Right ventricle myocardium inferior (tissue), 1 donor: ENCODE results near the gene VDR. TPM values are rescaled to one million over a fixed set of nuclear protein-coding genes. Genes with fewer than 3 reads are reported as not detected.
A peak's percentile ranks its signal among the peaks of the same experiment; 100 is the strongest.

ENCODE experiments used
- ATAC-seq: fragments of 200-7000 bp; cut with Tn5 transposase; one replicate; pipeline ENCODE4 v1.9.1; 2020; ENCODE audit warnings: mild to moderate bottlenecking, moderate library complexity
- DNase-seq: peaks from one replicate; pipeline ENCODE4 v3.0.0; 2021; ENCODE audit errors: missing footprints
- intact Hi-C: fragments of 100-400 bp; cut with DNase I; formaldehyde crosslinking; loops from one replicate; pipeline ENCODE4 v1.11.0; 2022
- total RNA-seq: library from RNA; stranded (reverse); fragmentation: NEBNext Ultra II Directional; extraction: Animal tissue kit (Norgen Biotek cat#: 25700); gene quantifications from one replicate; pipeline ENCODE4 v1.2.1, GENCODE V29; 2021
- donor health status: DM: no; HTN: yes; CAD: no; lungs with severe emphysema.

VDR gene
- total RNA-seq, 1 donor from 2014 or later = 0.35 TPM

DNA sequence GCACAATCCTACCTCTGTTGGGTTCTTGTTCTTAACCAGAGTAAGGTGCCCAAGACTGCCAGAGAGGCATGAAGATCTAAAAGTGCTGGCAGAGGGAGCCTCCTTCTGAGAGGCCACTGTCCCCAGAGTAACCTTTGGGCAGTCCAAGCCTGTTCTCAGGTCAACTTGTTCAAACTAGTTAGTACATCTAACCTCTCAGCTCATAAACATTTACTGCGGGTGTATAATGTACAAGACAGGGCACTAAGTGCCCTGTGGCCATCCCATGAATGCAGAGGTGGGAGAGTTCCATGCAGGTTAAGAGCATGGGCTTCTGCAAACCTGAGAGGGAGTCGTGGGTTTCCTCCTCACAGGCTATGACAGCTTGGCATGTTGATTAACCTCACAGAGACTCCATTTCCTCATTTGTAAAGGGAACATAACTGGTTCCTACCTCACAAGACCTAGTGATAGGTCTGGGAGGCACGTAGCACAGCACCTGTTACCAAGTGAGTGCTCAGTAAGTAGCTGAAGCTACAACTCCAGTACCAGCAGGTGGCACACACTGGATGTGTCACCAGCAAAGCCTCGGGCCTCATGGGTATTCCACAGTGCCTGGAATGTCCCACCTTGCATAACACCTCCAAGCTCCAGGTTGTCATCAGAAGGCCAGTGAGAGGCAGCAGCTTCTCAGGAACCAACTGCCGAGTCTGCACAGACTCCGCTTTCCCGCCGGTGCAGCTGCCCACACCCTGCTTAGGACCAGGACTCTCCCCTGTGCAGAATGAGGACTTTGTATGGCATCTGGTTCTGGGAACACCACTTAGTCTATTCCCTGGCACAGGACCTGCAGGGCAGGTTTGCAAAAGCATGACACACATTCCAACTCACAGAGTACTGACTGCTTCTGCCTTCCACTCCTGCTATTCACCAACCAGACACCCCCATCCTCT lies 4.4 kb downstream of the VDR start:
- no peak for DNase-seq
- no peak for ATAC-seq

DNA sequence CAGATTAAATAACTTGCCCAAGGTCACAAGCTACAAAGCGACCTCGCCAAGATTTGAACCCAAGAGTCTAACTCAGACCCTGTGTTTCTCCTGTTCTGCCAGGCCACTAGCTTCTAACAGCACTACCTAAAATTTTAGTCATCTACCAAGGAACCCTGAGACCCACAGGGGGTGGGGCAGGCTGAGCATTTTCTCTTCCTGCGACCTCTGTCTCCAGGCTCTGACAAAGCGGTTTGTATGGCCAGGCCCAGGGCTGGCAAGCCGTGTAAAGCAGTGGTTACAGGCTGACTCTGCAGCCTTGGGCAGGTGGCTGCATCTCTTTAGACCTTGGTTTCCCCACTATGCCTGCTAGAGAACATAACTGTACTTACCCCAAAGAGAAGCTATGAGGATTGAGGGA lies 5.3 kb downstream of the VDR start:
- intact Hi-C loops = no loop called here
- DNase-seq (no peak), ATAC-seq (no peak)

More for the DNA sequence above, 4.4 kb downstream of the VDR start:
- intact Hi-C loops = loop anchor here (1.0 kb wide), 1 partner anchor 49 kb away; no protein-coding TSS in a partner anchor

DNA sequence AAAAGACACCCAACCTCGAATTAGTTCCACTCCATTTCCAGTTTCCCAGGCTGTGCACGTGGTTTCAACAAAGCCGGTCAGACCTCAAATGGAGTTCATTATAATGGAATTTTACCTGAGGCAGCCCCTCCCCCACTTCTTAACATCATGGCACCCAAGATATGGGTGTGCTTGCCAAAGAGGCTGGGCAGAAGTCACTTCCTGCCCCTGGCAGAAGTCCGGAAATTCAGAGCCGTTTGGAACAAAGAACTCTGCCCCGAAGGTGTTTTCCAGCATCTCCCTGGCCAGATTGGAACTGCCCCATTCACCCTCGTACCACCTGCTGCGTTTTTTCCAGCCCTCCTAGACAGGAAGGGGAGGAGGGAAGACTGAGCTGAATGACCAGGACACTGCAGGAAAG lies 8.2 kb downstream of the VDR start:
- intact Hi-C loops = no loop called here
- ATAC-seq (no peak), DNase-seq (no peak)

GRCh38 chr12:47896022-47896421 lies 8.8 kb downstream of the VDR start:
- no peak for DNase-seq
- no peak for ATAC-seq
- intact Hi-C loops = no loop called here

GRCh38 chr12:47894652-47895051 lies 10.1 kb downstream of the VDR start:
- DNase-seq (no peak), ATAC-seq (no peak)
- intact Hi-C loops = no loop called here

- no peak for DNase-seq
- ATAC-seq = no peak
- intact Hi-C loops = no loop called here
Observed at GRCh38 chr12:47894068-47894467, 10.7 kb downstream of the VDR start.

DNA sequence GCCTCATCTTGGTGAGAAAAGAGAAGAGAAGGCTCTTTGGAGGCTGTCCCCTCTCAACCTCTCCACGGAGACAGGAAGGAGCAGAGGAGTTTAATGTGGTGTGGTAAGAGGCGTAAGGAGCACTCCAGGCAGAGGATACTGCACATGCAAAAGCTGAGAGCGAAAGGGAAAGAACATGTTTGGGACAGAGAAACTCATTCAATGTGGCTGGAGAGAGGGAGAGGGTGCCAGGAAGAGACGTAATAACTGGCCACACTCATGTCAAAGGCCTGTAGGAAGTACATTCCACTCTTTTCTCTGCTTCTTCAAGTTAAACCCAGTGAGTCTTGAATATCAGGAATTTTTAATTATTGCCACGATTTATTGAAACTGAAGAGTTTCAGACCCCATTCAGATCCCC lies 12.0 kb downstream of the VDR start:
- ATAC-seq (no peak), DNase-seq (no peak)
- intact Hi-C loops = no loop called here

- ATAC-seq (no peak), DNase-seq (no peak)
- intact Hi-C loops = no loop called here
Observed at GRCh38 chr12:47891356-47891755, 13.4 kb downstream of the VDR start.

DNA sequence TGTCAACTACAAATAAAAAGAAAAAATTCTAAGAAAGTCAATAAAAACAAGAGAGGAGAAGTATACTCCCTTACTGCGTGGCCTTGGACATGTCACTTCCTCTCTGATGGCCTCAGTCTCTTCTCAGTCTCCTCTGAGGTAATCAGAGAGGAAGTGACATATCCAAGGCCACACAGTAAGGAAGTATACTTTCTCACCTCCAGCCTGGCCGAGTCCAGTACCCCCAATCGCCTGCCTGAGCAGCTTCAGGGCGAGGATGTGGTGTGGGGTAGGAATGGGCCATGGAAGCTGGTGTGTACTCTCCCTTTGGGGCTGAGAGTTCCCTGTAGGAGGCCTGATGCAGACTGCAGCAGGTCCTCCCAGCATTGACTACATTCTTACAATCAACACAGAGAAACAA lies 15.8 kb downstream of the VDR start:
- ATAC-seq (peak; percentile 54), DNase-seq (no peak)
- intact Hi-C loops = no loop called here

GRCh38 chr12:47888153-47888819 lies 16.5 kb downstream of the VDR start:
- ATAC-seq = no peak
- DNase-seq = no peak
- intact Hi-C loops = no loop called here

DNA sequence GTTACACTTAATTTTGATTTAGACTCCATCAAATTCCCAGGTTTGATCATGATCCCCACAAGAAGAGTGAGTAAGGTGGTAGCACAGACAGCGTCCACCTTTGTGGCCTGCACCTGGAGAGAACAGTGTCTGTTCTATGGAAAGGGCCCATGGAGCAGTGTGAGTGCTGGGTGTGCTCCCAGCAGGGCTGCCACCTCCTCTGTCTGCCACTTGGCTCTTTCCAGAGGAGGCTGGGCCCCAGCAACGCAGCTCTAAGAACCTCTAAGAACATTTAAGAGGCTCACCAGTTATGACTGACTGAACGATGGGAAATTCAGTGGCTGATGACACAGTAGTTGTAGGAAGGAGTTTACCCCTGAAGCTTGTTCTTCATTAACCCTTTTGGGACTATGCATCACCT lies 17.3 kb downstream of the VDR start:
- intact Hi-C loops = no loop called here
- DNase-seq (no peak), ATAC-seq (no peak)

GRCh38 chr12:47886510-47887240 lies 18.1 kb downstream of the VDR start:
- no peak for DNase-seq
- intact Hi-C loops = no loop called here
- ATAC-seq = no peak

- intact Hi-C loops = no loop called here
- ATAC-seq (no peak), DNase-seq (no peak)
Observed at GRCh38 chr12:47885566-47885965, 19.2 kb downstream of the VDR start.

GRCh38 chr12:47885012-47885501 lies 19.7 kb downstream of the VDR start:
- DNase-seq = no peak
- no peak for ATAC-seq
- intact Hi-C loops = no loop called here

- intact Hi-C loops = no loop called here
- DNase-seq = no peak
- no peak for ATAC-seq
Observed at GRCh38 chr12:47884501-47884900, 20.3 kb downstream of the VDR start.

DNA sequence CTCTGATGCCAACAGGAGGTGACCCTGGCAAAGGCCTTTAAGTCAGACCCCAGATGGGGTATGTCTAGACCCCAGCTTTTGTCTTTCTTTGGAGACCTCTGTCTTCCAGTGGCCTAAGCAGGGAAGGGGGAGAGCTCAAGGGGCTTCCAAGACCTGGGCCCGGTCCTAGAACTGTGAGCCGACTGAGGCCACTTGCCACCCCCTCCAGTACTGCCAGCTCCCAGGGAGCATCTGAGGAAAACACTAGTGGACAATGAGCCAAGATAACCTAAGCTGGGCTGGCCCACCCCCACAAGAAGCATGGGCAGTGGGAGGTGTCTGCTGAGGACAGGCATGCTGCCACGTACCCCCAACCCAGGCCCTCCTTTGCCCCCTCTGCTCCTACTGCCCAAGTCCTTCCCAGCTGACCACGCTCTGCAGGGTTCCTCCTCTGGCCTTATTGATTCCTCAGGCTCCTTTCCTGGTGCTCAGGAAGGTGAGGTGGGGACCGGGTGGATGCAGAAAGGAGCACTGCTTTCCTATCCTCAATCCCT lies 21.1 kb downstream of the VDR start:
- ATAC-seq = no peak
- DNase-seq = no peak
- intact Hi-C loops = no loop called here

DNA sequence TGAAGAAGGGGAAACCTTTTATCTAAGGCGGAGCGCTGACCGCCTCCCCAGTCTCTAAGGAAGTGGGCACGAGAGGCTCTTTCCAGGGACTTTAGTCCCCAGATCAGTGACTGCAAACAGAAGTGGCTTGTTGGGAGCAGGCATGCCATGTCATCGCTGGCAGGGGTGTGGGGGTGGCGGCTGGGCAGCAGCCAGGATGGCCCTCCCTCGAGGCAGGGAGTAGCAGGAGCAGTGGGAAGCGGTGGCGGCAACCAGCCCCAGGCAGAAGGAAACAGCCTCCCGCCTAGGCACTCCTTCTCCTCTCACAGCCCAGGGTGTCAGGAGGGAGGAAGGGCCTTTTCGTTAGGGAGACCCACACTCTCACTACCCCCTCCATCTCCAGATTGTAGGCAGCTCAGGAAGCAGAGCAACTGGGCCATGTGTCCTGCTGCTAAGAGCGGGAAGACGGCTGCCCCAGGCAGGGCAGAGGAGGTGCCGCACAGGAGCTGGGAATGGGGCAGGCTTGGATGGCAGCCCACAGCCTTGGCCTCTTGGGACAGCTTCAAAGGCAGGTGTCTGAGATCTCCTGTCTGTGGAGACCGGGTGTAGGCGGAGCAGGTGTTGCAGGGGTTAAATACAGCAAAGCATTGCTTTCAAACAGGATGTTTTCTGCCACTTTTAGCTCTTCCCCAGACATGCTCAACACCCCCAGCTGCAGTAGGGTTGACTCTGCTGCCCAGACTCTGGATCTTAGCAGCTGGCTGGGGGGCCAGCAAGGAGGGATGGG lies 21.8 kb downstream of the VDR start:
- intact Hi-C loops = no loop called here
- DNase-seq (no peak), ATAC-seq (peak; percentile 38)

DNA sequence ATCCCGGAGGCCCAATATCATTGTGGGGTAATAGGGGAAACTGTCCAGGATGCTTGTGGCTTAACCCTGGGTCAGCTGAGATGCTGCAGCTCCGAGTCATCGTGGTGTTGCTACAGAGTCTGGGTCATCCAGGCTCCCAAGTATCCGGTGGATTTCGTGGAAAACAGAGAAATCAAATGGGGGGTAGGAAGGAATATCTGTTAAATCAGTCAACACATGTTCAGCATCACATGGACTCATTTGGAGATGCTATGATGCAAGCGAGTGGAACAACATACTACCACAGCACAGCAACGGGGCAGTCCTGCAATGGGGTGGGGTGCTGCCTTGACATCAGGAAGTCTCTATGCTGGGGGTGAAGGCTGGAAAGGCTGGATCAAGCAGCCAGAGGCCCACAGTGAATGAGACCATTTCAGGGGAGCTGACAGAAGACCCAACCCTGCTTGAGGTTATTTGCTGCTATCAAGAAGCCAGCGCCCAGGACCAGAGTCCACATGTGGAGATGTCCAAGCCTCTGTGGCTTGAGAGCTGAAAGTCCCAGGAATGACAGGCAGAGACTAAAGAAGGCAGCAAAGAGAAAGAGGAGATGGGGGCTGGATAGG lies 22.9 kb downstream of the VDR start:
- ATAC-seq (no peak), DNase-seq (peak; percentile 76)
- intact Hi-C loops = no loop called here
